ENCODE results near the gene FUBP3.

FUBP3 gene

GRCh38 chr9:130659699-130660248, 80.4 kb downstream of the FUBP3 start:
- peak overlapping the region in 1 of 7 experiments; percentile 18 for H3K4me3 ChIP-seq
- H3K27ac ChIP-seq, result no peak overlapping the region

- peak overlapping the region in 6 of 7 experiments; percentile 4 to 34 (median 13) for H3K4me3 ChIP-seq
- no peak overlapping the region for H3K27ac ChIP-seq
Measured at GRCh38 chr9:130660326-130660682, 80.9 kb downstream of the FUBP3 start.

DNA sequence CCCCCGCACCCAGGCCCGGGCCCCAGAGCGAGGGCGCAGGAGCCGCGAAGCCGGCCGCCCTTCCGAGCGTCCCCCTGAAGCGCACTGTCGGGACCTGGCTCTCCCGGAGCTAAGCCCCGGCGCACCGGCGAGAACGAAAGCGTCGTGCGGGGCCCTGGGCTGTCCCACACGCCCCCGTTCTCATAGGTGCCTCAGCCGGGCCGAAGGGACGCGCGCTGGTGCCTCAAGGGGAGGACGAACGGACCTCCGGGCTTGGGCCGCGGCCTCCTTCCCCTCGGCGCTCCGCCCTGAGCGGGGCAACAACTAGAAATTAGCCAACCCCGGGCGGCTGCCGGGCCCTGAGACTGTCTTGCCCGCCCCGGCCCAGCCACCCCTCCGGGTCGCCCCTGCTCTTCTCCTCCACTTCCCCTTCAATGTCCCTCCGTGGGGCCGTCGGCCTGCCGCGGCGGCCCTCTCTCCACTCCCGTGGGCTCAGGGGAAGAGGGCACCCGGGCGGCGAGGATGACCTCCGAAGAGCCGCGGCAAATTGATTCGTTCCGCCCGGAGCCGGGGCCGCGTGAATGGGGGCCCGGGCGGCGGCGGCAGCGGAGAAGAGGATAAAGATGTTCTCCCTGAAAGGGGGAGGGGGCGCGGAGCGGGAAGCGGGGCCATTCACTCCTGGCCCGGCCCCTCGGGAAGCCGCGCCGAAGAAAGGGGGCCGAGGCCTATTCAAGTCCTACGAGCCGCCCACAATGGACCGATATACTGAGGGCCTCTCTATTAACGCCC, 81.5 kb downstream of the FUBP3 start:
- Histone ChIP-seq H3K27ac (no peak overlapping the region), H3K4me3 (peak overlapping the region in 6 of 7 experiments; percentile 4 to 34 (median 13))

DNA sequence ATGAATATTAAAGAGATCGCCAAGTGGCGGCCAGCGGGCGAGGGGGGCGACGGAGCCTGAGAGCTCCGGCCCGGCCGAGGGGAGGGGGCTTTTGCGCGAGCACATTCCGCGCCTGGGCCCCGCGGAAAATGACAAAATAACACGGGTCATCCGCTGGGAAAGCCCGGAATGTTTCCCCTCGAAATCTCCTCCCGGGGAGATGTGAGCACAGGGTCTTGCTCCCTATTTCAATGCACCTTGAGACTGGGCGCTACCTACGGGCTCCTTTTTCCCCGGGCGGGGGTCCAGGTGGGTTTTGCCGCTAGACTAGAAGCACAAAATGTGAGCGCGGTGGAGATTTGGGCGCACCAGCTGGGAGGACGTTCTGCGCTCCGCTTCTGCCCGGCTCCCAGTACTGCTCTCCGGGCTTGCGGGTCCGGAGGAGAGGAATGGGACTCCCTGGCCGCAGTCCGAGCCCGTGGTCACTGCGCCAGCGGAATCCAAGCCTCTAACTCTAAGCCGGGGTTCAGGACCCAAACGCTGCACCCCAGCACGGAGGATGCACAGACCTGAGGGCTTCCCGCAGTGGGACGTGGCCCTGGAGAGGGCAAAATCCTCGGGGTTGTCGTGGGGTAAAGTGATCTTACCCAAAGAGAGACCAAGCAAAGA, 82.2 kb downstream of the FUBP3 start:
- Histone ChIP-seq H3K4me3 (no peak overlapping the region), H3K27ac (no peak overlapping the region)

DNA sequence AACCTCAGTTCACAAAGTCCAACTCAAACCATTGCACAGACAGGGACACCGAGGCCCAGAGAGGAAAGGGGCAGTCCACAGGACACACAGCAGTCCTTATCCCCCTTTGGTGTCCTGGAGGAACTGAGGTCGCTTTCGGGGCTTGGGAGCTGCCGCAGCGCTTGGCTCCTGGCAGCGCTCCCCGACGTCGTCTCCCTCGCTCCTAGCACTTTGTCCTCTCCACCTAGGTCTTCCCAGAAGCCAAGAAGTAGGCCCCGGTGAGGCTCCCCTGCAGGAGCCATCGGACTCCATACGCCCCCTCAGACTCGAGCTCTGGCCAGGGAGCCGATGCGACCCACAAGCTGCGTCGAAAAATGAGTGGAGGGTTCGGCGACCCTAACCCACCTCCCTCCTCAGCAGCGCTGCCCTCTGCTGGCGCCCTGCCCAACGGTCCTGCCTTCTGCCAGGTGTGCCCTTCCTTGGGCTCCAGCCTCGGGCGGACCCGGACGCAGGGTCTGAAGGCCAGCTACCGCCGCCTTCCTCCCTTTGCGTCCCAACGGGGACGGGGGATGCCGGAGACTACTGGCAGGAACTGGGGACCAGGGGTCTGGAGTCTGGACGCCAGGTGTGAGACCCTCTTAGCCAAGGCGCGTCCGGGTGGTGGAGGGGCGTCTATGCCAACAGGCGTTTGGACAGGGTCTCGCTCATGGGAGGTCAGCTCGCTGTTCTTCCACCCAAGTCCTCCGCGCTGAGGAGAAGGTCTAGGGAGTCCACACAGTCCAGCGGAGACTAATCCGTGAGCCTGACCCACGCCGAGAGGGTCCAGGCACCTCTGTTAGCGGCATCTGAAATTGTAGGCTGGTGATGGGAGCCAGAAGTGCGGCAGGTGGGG, 83.0 kb downstream of the FUBP3 start:
- Histone ChIP-seq H3K27ac (no peak overlapping the region), H3K4me3 (no peak overlapping the region)

- peak overlapping the region in 1 of 7 experiments; percentile 7 for H3K4me3 ChIP-seq
- no peak overlapping the region for H3K27ac ChIP-seq
Measured at GRCh38 chr9:130662970-130663257, 83.5 kb downstream of the FUBP3 start.

- H3K4me3 ChIP-seq, result peak overlapping the region in 1 of 7 experiments; percentile 7
- H3K27ac ChIP-seq, result no peak overlapping the region
Measured at GRCh38 chr9:130663258-130663976, 84.0 kb downstream of the FUBP3 start.

DNA sequence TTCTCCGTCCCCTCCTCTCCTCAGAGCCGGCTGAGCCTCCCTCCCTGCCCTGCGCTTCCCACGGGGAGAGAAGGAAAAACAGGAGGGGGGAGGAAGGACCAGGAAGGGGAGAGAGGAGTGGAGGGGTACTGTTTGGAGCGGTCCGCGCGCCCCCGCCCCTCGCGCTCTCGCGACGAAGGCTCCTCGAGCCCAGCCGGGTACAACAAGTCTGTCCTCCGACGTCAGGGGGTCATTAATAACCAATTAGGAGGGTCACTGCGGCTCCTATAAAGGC, 84.5 kb downstream of the FUBP3 start:
- H3K27ac ChIP-seq, result no peak overlapping the region
- no peak overlapping the region for H3K4me3 ChIP-seq

DNA sequence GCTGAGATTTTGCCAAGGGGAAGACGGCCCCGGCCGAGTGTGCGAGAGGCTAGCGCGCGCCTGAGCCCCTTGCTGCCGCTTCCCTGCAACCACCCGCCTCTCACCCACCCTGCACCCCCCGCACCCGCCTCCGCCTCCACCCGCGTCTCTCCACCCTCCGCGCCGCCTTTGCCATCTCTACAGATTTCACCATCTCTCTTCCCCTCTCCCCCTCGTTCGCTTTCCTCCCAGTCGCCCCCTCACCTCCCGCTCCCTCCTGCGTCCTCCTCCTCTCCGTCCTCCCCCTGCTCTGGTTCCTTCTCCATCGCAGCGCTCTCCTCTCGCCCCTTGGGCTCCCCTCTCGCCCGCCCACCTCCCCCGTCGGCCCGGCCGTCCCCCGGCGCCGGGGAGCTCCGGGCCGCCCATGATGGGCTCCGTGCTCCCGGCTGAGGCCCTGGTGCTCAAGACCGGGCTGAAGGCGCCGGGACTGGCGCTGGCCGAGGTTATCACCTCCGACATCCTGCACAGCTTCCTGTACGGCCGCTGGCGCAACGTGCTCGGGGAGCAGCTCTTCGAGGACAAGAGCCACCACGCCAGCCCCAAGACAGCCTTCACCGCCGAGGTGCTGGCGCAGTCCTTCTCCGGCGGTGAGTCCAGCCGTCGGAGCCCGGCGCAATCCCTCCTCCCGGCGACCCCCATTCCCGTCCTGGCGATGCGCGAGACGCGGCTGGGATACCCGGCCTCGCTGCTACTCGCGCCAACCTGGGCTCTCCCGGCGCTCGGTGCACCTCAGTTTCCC, 85.1 kb downstream of the FUBP3 start, which contains the start of gene PRDM12:
Gene PRDM12, plus strand, starts transcription at position 344 of the 778 bp plus-strand sequence. Its CDS starts 60 bp downstream, at position 404.
- no peak within 1 kb of the TSS for H3K4me3 ChIP-seq
- no peak within 1 kb of the TSS for H3K27ac ChIP-seq

DNA sequence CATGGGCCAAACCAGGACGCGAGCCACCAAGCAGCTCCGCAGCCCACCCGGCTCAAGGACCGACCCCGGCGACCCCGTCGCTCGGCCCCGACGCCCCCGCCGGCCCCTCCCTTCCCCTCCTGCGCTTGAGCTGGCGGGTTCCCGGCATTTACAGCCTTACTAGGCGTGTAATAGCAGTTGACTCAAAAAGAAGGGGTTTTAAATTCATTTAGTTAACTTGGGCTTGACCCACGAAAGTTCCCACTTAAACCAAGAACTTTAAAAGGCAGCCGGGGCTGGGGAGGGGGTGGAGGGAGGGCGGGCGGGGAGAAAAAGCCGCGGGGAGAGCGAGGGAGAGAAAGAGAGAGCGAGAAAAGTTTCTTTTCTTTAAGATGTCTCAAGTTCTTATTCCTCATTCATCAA, 85.7 kb downstream of the FUBP3 start:
- Histone ChIP-seq H3K27ac (no peak overlapping the region), H3K4me3 (no peak overlapping the region)

DNA sequence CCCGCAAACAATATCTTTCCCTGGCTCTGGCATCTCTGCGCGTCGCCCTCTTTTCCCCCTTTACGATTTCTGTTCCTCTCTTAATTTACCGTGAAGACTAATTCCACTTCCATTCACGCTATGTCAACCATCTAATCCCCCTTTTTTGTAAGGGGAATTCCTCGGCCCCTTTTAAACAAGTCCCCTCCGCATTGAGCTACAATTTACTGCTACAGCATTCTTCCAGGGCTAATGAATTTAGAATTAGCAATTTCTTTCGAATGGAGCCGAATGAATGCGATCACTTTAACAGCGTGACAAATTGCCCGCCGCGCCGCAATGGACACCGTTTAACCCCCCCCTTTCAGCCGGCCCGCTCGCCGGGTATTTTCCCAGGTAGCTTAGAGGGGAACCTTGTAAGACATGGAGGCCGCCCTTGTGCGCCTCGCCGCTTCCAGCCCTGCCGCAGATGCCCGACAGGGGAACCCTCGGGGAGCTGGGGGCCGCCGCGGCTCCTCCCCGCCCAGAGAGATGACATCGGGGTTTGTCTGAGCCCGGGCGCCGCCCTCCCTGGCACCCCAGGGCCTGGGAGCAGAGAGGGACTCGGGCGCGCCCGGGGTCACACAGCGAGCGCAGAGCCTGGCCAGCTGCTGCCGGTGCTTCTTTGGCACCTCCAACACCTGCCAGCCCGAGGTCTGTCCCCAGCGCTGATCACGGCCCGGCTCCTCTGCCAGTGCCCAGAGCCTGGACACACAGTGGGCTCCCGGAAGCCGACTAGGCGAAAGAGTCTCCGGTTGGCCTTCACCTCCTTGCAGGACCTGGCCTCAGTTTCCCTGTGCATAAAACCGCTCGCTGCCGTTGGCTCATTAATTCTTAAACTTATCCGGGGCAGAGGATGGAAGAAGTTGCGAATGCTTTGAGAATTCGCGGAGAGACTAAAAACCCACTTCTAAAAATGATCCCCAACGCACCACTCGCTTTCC, 86.3 kb downstream of the FUBP3 start:
- Histone ChIP-seq H3K4me3 (no peak overlapping the region), H3K27ac (no peak overlapping the region)

GRCh38 chr9:130666393-130667119, 87.2 kb downstream of the FUBP3 start:
- Histone ChIP-seq H3K27ac (no peak overlapping the region), H3K4me3 (no peak overlapping the region)

GRCh38 chr9:130667120-130667435, 87.7 kb downstream of the FUBP3 start:
- Histone ChIP-seq H3K27ac (no peak overlapping the region), H3K4me3 (no peak overlapping the region)

GRCh38 chr9:130668196-130668595, 88.8 kb downstream of the FUBP3 start:
- Histone ChIP-seq H3K27ac (no peak overlapping the region), H3K4me3 (no peak overlapping the region)

DNA sequence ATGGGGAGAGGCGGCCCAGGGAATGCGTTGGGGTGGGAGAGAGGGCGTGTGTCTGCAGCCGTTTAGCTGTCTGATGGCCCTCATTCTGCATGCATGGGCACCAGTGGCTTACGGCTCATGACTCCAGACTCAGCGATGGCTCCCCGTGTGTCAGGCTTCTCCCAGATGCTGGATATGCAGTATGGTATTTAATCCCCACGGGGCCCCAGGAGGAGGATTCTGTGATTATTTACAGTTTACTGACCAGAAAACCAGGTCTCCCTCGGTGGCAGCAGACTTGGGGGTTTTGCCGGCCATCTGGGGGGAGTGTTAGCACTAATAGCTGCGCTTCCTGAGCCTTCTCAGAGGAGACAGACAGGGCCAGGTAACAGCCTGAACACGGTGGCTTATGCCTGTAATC, 89.3 kb downstream of the FUBP3 start:
- Histone ChIP-seq H3K27ac (no peak overlapping the region), H3K4me3 (no peak overlapping the region)

DNA sequence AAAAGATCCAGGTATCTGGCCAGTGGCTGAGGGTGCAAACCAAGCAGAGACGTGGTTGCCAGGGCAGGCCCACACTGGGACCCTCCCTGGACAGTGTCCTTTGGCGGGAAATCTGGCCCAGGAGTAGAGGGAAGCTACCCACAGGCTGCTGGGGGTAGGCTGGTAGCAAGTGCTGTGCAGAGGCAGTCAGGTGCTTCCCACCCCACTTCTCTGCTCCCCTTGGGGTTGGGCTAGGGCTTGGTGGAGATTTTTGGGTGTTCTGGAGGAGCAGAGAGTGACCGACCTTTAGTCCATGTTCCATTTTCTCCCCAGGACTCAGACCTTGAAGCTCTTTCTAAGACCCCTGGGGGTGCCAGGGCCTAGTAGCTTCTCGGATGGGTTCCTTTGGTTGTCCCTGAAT, 90.6 kb downstream of the FUBP3 start:
- Histone ChIP-seq H3K4me3 (no peak overlapping the region), H3K27ac (no peak overlapping the region)

- H3K4me3 ChIP-seq, result no peak overlapping the region
- H3K27ac ChIP-seq, result no peak overlapping the region
Measured at GRCh38 chr9:130670644-130671043, 91.3 kb downstream of the FUBP3 start.

DNA sequence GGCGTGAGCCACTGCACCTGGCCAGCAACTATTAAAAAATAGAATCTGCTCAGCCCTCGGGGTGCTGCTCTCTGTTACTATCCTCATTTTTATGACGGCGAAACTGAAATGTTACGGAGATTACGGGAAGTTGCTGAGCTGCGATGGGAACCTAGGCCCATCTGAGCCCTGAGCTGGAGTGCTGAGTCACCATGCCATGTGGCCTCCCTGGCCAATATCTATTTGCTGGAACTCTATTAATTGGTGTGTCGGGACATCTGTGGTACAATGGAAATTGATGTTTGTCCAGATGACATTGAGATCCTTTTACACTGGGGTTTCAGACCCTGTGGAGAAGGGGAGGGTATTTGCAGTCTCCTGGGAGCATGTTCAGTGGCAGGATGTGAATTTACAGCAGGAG, 93.1 kb downstream of the FUBP3 start:
- Histone ChIP-seq H3K4me3 (no peak overlapping the region), H3K27ac (no peak overlapping the region)

All from skin epidermis (tissue), 12 donors.